DMS 273 (cell line): ENCODE results near the gene SBF1.
"Not testable (repeated sequence)": the region's sequence is repeated elsewhere in the genome, so short reads cannot be mapped to it uniquely, and the experiment has no call there.

ENCODE experiments used
- DNase-seq: peaks from one replicate; lab custom pipeline; 2025; ENCODE audit not compliant: unreplicated experiment; lab: John Stamatoyannopoulos, UW

SBF1 gene

DNA sequence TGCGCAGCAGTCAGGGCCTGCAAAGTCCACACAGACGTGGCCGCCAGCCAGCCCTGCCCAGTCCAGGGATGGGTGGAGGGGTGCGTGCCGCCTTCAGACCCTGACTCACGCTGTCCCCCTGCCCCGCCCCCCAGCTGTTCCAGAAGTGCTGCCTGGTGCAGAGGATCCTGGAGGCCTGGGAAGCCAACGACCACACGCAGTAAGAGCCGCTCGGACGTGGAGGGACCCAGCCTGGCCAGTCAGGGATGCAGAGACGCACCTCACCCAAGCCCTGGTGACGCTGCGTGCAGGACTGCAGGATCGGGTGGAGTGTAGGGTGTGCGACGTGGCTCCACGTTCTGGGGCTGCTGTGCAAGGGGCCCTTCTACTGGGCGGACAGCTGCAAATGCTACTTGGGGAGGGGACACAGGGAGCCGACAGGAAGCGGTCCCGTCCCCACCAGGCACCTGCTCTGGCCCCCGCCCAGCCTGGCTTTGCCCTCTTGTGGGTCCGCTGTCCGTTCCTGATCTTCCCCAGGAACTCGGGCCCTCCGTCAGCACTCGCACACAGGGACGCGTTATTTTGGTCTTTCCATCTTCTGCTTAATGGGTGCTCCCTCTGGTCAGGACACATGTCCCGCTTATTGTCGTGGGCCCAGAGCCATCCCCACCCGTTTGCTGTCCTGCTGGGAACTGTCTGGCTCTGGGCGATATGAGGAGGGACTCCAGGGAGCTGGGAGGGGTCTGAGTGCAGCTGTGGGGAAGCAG is 42.5 kb downstream of the SBF1 start:
- no peak for DNase-seq

GRCh38 chr22:50425179-50425916 is 49.5 kb downstream of the SBF1 start:
- no peak for DNase-seq

- DNase-seq, result no peak
Observed at GRCh38 chr22:50423956-50424355, 50.9 kb downstream of the SBF1 start.

DNA sequence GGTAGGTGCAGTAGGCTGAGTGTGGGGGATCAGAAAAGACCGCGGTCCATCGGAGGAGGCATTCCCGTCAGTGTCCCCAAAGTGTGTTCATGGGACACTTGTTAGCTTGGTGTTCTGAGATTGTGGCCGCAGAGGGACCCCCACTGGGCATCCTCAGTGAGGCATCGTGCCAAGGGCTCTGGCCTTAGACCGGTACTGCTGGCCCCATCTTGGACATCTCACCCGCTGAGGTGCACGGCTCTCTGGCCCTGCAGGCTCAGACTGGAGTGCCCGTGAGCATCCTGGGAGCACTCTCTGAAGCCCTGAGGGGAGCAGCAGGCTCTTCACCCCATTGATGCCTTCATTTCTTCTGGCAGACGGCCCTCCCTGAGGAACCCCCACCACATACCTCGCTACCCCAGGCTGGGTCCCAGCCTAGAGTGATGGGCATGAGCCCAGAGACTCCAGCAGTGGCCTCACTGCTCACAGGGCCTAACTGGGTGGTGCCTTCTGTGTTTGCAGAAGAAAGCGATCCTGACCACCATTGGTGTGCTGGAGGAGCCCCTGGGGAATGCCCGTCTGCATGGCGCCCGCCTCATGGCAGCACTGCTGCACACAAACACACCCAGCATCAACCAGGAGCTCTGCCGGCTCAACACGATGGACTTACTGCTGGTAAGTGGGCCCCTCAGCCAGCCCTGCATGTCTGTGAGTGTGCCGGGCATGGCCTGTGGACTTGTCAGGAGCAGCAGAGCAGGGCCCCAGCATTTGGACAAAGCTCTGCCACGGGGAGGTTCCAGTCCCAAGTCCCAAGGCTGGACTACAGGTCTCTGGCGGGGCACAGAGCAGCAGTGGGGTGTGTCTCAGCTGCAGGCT is 51.6 kb downstream of the SBF1 start:
- DNase-seq, result no peak

GRCh38 chr22:50422046-50422445 is 52.8 kb downstream of the SBF1 start:
- DNase-seq, result no peak

- no peak for DNase-seq
Observed at GRCh38 chr22:50420581-50420980, 54.3 kb downstream of the SBF1 start.

DNA sequence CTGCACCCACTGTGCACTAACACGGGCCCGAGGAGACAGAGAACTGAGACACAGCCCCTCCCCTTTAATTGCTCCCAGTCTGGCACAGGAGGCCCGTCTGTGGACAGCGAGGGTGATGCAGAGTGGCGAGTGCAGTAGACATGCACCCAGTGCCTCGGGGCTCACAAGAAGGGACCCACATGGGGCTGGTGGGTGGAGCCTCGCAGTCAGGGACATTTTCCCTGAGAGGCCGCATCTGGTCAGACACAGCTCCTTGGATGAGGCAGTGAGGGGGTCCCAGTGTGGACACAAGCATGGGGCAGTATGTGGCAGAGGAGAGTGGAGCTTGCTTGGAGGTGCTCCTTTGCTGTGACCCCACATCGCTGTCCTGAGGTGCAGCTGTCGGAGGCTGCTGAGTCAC is 54.8 kb downstream of the SBF1 start:
- DNase-seq, result no peak

DNA sequence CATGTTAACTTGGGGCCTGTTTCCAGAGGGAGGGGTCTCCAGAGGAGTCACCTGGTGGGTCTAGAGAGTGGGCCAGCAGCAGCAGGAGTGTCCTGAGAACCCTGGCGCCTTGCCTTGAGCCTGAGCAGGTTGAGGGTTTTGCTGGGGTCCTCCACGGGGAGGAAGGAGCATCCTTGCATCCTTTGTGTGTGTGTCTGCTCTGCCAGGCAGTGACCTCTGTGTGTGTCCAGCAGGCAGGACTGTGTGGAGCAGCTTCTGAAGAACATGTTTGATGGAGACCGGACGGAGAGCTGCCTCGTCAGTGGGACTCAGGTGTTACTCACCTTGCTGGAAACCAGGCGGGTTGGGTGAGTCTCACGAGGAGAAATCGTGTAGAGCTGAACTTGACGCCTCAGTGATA is 55.7 kb downstream of the SBF1 start:
- DNase-seq, result no peak

DNA sequence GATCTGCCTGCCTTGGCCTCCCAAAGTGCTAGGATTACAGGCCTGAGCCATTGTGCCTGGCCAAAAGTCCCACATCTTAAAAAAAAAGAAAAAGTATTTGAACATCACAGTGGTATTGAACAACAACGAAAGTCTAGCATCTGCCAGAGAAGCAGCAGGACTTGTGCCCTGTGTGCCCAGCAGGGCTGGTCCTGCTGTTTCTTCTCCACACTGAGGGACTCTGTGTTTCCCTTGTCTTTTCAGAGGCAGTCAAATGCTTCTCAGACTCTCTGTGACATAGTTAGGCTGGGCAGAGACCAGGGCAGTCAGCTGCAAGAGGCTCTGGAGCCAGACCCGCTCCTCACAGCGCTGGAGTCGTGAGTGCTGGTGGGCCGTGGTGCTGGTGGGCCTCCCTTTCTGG is 56.2 kb downstream of the SBF1 start:
- no peak for DNase-seq

DNA sequence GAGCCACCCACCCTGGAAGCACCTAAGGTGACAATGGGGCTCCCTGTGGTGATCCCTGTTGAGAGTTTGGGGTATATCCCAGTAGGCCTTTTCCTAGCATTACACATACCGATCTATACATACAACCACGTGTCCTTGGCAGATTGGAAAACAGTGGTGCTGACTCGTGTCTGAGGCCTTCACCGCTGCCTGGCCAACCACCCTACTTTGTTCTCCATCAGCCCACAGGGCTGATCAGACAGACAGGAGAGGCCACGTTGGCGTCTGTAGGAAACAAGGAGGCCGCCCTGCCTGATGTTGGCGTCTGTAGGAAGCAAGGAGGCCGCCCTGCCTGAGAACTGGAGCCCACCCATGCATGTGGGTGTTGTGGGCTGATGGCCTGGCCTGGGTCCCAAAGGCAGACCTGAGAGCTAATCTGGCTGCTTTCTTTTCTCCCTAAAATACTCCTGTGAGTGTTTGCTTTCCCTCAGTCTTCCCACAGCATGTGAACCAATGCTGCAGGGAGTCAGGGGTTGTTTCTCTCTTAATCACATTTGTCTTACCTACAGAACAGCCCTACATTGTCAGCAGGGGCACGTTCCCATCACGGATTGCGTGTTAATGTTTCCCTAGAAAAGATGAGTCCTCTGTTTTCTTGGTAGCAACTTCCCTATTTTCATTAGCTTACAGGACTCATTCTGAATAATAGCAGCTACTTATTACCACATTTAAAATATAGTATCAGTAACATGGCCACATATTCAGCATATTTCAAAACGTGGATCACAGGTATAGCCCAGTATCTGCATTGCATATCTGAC is 57.2 kb downstream of the SBF1 start:
- no peak for DNase-seq

DNA sequence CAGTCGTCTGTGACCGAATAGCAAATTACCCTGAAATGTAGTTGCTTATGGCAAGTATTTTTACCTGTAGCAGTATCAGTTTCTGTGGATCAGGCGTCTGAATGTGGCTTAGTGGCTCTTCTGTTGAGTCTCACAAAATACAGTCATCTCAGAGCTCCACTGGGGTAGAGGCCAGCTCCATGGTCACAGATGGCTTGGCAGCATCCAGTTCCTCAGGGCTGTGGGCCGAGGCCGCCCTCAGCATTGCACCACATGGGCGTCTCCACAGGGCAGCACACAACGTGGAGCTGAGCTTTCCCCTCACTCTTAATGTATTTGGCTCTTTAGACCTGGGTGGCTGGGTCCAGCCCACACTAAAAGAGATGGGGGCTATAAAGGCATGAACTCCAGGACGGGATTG is 57.8 kb downstream of the SBF1 start:
- no peak for DNase-seq

DNA sequence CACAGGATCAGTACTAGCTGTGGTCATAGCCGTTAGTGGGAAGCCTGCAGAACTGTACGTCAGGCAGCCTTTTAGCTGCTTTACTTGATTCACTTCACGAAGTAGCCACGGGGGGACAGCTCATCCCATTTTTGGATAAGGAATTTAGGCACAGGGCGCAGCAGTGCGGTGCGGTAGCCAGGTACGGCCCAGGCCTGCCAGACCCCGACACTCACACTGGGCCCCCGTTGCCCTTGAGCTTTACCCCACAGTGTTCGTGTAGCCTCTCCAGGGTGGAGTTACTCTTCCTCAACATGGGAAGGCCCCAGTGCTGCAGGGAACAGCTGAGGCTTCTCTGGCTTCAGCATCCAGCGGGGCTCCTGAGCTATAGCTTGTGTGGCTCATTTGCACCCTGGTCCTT is 59.4 kb downstream of the SBF1 start:
- DNase-seq, result no peak

GRCh38 chr22:50414476-50415248 is 60.2 kb downstream of the SBF1 start:
- no peak for DNase-seq

- DNase-seq, result not testable (repeated sequence)
Observed at GRCh38 chr22:50408954-50409353, 65.9 kb downstream of the SBF1 start.

DNA sequence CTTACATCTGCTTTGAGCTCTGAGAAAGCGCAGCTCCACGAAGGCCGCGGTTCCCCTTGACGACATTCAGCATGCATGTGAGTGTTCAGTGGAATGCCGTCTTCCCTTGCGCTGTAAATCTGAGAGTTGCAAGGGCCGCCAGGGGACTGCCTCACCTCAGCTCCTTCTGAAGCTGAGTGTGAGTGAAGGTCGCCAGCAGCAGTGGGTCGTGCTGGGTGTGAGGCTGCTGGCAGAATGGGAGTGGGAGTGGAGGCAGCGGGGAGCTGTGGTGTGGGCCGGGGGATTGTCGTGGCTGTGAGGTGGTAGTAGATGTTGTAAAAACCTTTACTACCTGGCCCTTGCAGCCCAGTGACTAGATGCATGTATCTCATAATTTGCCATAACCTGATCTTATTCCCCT is 66.5 kb downstream of the SBF1 start:
- no peak for DNase-seq

DNA sequence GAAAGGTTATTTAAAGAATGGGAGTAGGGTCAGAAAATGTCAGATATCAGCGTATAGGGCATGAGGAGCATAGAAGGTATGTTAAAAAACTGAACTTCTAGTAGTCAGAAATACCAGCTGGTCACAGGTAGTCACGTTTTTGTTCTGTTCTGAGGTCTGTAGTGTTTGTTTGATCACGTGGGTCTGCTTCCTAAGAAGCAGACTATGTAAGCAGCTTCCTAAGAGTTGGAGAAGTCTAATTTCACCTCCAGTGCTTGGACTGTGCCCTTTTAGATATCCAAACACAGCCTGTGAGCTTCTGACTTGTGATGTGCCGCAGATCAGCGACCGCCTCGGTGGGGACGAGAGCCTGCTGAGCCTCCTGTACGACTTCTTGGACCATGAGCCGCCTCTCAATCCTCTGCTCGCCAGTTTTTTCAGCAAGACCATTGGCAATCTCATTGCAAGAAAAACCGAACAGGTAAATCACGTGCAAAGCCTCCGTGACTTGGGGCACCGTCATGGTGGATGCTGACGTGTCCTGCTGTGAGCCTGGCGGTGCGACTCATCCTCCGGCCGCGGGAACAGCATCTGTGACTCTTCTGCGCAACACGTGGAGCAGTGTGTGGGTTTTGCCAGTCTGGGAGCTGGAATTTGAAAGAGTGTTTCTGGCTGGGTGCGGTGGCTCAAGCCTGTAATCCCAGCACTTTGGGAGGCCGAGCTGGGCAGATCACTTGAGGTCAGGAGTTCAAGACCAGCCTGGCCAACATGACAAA is 68.2 kb downstream of the SBF1 start:
- no peak for DNase-seq

GRCh38 chr22:50403701-50404101 is 71.1 kb downstream of the SBF1 start:
- DNase-seq, result peak; percentile 61

- no peak for DNase-seq
Observed at GRCh38 chr22:50401907-50402306, 72.9 kb downstream of the SBF1 start.

DNA sequence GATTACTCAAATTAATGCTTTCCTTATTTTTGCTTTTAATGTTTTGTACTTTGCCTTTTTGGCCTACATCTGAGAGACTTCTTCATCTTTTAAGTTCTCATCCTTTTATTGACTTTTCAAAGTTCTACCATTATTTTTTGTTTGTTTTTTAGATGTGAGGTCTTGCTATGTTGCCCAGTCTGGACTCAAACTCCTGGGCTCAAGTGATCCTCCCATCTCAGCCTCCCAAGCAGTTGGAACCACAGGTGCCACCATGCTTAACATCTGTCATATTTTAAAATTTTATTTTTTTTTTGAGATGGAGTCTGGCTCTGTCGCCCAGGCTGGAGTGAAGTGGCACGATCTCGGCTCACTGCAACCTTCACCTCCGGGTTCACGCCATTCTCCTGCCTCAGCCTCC is 73.9 kb downstream of the SBF1 start:
- DNase-seq, result no peak
